ENCODE results near the gene HCN1. TPM values are rescaled to one million over a fixed set of nuclear protein-coding genes. Genes with fewer than 3 reads are reported as not detected.

The HCN1 gene
- total RNA-seq = not detected in 2 replicates

GRCh38 chr5:45696206-45696836, at the start of gene HCN1:
HCN1 (minus strand) TSS chr5:45696380.

Data from articular chondrocyte of knee joint (primary cell).